GM18498 (cell line): ENCODE measurements around the gene SEMA3G.

Experiments
- ATAC-seq: cut with Tn5 transposase; IDR thresholded peaks from one replicate; pipeline ENCODE4 v1.9.1; 2021; ENCODE audit warnings: mild to moderate bottlenecking, moderate library complexity; ENCODE audit not compliant: unreplicated experiment

The SEMA3G gene

DNA sequence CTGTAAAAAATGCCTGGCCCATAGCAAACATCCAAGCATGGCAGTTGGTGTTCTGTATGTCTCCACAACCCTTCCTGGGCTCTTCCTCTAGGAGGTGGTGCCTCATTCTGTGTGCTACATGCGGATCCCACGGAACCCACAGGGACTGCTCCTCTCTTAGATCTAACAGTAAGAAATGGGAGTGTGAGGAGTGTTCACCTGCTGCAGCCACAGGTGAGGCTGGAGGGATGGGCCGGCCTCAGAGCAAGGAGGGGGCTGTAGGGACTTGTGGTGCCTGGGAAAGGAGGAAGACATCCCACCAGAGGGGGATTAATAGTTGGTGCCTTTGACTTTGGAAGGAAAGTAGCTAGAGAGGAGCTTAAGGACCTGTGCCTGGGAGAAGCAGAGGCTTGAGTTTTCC, 22.2 kb downstream of the SEMA3G start:
- no peak for ATAC-seq

DNA sequence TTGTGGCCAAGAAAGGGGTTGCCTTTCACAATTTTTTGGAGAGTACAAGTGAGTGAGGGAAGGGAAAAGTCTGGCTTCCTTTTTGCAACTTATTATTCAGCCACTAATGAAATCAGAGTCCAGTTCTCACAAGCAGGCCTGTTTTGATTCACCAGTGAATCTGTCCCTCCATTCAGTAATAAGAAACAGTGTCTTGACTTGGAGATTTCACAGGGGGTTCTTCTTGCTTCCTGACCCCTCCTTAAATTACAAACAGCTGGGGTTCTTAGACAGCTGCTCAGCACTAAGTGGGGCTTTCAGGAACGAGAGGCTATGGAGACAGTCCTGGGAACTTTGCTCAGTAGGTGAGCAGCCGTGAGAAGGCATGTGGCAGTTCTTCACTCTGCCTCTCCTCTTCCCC, 24.5 kb downstream of the SEMA3G start:
- no peak for ATAC-seq

DNA sequence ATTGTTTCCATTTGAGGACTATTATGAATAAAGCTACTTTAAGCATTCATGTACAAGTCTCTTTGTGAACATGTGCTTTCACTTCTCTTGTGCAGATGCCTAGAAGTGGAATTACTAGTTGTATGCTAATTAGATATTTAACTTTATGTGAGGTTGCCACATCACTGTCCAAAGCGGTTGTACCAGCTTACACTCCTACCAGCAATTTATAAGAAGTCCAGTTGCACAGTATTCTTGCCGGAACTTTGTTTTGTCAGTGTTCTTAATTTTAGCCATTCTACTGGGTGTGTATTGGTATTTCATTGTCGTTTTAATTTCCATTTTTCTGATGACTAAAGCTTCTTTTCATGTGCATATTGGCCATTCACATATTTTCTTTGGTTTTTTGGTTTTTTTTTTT, 29.1 kb downstream of the SEMA3G start:
- no peak for ATAC-seq

DNA sequence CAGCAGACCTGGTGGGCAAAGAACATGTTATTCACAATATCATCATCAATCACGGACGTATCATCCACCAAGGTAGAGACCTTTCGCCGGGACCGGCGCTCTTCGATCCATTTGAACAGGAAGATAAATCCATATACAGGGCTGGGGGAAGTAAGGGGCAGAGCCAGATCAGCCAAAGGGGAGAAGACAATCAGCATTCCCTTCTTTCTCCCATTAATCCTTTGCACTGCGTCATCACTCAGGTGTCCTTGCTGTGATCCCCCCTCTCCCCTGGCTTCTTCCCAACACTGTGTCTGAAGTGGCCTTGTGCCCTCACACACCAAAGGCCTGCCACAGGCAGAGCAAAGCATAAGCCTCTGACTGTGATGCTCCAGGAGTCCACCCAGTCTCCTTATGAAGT, 36.4 kb downstream of the SEMA3G start:
- ATAC-seq = no peak

DNA sequence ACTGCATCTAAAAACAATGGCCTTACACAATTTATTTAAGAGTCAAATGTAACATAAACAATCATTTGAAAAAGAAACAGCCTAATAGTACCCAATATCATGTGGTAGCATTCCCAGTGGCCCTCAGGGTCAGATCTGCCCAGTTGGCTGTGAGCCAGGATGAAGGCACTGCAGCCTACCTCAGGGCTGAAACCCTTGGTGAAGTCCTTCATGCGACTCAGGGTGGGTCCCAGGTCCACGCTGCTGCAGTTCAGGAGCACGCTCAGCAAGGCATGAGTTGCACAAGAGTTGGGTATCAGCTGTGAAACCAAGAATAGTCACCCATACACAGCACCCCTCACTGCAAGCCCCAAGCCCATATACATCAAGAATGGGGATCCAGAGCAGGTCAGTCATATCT, 37.1 kb downstream of the SEMA3G start:
- ATAC-seq = no peak

DNA sequence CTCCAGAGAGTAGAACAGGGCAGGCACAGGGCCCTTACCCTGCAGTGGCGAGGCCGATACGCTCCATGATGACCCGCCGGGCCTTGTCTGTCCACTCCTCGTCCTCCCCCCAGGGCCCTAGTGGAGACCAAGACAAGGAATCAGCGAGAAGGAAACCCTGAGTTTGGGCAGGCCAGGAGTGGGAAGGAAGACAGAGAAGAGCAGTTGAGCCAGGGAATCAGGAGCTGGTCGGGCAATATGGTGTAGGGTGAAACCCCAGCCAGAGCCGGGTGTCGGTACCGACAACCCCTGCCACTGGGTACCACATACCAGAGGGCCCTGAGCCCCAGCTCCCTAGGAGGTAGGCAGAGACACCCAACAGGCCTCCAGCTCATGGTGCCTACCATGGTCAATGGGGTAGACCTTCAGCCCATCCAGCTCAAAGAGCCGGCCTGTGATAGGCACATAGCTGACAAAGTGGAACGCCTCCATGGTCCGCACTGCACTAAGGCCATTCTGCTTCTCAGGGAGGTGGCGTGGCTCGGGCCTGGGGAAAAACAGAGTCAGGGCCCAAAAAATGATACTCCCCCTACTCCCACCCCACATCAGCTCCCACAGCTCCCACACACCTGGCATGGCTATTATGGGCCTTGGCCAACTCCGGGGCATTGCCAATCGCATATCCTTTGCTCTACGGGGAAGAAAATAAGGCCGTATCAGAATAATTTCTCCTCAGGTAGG, 38.0 kb downstream of the SEMA3G start:
- ATAC-seq = no peak

DNA sequence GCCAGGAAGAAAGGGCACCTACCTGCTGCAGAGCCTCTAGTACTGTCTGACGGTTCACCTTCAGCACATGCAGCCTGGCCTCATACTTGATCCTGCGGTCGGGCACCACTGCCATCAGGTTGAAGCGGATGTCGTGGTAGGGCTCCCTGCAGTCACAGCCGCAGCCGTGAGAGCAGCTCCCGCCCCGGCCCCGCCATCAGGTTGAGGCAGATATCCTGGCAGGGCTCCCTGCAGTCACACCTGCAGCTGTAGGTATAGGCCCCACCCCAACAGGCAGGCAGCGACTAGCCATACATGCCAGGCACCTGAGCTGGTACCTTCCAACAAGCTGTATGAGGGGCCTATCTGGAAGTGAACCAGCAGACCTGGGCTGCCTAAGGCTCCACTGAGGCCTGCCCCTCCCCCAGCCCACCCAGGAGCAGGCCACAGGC, 38.7 kb downstream of the SEMA3G start:
- ATAC-seq = no peak

DNA sequence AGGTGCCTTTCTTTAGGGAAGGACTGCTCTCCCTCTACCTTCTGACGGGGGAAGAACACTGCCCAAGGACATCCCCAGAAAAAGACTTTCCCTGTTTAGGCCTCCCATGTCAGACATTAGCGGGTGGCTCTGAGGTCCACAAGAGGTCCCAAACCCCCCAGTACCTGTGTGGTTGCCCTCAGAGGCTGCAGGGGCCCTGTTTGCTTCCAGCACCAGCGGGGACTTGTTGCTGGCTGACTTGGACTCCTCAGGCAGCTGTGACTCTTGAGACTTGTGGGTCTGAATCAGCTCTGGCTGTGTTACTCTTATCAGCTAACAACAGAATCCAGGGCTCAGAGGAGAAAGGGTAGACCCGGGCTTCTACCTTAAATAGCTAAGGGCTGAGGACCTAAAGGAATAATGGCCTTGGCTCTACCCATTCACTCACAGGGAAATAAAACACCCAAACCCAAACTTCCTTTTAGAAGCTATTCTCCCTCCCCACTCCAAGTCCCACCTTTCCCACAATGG, 39.2 kb downstream of the SEMA3G start:
- no peak for ATAC-seq

DNA sequence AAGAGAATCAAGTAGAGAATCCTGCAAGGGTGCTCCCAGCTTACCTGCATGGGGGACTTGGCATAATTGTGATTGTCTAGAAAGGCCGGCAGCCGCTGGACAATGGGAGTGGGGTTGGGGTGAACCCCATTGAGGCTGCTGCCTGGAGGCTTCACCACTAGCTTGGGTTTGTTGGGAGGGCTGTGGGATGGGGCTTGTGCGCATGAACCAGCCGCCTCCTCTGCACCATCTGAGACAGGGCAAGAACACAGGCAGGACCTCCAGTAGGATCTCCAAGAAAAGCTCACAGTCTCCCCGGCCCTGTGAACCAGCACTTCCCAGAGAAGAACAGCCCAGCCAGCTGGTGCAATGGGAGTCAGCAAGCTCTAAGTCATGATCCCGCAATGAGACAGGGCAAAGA, 39.8 kb downstream of the SEMA3G start:
- ATAC-seq = no peak

DNA sequence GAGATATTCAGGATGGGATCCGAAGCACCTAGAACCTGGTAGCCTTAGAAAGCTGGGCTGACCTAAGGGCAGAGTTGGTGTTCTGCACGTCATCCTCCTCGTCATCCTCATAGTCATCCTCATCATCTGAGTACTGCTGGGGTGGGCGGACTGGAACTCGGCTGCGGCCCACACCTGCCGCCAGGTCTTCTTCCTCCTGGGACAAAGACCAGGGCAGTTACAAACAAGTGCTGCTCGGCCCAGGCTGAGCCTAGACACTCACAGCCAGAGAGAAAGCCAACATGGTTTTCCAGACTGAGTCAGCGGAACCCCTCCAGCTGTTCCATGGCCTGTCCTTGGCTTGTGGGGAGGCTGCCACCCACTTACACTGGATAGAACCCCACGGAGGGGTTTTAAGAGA, 40.5 kb downstream of the SEMA3G start:
- ATAC-seq = no peak

DNA sequence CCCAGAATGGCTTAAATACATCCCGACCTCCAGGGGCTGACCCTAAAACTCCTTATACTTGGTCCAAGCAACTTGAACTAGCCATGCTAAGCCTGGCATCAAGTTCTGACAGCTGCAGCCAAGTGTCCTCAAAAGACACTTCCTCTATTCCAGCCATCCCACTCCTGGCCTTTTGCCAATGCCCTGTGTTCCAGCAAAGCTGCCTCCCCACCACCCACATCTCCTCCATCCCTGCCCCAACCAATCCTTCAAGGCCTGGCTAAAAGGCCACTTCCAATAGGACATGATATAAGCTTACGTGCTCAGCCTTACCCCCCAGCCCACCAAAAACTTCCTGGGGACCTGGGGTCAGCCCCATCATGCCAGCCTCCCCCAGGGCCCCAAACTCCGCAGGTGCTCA, 40.9 kb downstream of the SEMA3G start:
- no peak for ATAC-seq

DNA sequence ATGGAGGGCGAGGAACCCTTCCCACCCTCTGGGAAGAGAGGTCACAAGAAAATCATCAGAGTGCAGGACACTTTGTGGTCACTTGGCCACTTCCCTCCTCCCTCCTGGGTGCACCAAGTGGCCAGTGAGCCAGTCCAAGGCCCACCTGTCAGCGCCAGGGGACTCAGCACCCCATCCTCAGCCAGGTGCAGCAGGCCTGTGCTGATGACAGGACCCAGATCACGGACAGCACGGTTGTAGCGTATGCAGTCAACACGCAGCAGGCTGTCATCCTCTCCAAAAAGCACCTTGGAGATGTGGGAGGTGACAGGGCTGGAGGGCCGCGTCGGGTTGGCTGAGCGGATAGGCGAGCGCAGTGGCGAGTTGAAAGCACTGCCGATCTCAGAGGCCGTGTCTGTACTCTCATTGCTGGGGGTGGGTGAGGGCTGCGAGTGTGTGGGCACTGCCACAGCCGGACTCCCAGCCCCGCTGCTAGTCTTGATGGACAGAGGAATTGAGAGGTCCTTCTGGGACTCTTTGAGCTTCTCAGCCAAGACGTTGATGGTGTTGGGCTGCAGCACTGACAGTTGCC, 41.5 kb downstream of the SEMA3G start:
- no peak for ATAC-seq

DNA sequence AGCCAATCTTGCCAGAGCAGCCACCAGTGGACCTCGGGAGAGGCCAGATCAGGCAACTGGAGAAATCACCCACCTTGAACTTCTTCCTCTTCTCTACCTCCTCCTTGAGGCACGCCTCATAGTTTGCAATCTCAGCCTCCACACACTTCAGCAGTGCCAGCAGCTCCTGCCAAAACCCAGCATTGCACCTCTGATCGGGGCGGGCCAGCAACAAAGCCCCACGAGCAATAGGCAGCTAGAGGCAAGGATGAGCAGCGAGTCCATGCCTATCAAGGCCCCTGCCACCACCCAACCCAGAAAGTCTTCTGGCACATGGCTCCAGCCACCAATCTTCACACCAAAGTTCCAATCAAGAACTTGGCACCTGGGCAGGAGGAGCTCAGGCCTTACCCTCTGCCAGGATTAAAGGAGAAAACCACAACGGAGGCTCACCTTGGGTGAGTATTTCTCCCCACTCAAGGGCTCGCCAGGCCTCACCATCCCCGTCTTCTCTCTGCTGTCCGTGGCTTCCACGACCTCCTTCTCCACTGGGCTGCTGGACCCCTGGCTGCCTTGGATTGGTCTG, 42.1 kb downstream of the SEMA3G start:
- no peak for ATAC-seq

DNA sequence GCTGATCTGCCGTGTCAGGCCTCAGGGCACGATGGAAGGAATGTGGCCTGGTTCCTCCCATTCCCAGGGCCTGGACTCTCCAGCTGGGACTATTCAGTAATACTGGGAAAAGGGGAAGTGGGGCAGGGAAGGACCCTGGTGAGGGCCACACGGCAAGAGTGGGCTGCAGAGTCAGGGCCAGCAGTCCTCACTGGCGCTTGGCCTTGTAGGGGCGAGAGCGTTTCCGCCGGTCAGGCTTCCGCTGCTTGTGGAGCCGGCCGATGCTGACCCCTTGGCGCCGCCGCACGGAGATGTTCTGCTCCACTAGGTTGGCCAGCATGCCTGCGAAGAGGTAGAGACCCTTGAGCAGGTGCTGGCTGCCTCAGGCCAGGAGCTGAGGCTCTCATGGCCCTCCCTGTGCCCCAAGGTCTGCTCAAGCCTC, 42.8 kb downstream of the SEMA3G start:
- no peak for ATAC-seq

DNA sequence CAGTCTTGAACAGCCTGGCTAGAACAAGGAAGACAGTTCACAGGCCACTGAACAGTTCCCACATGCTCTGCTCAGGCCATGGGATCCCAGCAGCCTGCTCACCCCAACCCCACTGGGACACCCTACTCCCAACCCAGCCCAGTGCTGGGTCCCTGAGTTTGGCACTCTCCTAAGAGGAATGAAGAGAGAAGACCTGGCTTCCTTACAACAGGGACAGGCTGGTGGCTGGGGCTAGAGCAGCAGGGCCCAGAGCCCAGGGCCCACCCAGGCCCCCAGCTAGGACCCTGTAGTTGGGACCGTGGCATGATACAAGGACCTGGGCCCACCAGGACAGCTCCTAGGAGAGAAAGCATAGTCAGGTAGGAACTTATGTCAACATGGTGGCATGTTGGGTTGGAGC, 43.4 kb downstream of the SEMA3G start:
- no peak for ATAC-seq

DNA sequence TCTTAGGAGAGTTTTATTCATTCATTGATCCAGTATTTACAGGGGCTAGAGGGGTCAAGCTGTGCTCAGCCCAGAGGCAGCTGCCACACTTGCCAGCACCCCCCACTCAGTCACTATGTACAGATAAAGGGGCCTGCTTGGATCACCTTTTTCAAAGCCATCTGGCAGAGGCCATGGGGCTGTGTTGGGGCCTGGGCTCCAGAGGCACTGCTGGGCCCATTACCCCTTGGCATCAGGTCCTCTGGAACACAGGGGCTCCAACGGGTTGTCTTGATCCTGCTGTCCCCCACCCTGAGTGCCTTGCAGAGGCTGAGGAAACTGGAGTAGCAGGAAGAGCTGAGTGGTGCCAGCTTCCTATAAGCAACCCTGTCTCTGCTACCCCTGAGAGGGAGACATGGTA, 43.9 kb downstream of the SEMA3G start:
- no peak for ATAC-seq

DNA sequence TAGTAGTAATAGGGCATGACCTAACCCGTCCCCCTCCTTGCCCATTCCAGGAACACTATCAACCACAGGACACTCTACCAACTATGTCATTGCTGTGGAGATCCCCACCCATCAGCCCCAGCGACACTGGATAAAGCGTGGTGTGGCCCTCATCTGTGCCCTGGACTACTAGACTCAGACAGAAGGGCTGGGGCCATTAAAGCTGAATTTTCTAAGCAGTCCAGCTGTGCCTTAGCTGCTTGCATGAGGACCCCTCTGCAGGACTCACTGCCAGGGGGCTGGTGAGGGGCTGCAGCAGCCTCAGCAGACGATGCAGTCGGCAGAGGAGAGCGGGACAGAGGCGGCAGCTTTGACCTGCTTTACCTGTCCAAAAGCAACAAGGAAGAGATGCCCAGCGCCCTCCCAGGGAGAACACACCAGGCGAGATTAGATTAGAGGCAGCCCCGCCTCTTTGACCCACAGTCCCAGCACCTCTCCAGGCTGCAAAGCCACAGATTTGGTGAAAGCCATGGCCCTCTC, 44.6 kb downstream of the SEMA3G start:
- no peak for ATAC-seq

DNA sequence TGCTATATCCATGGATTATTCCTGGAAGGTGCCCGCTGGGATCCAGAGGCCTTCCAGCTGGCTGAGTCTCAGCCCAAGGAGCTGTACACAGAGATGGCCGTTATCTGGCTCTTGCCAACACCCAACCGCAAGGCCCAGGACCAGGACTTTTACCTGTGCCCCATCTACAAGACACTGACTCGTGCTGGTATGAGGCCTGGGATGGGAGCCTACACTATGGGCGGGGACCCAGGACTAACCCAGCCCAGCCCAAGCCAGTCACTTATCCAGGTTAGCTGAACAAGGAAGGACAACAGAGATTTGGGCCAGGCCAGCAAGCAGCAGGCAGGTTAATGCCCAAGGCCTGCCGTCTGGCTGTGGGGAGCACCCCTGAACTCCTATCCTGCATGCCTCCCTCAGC, 45.3 kb downstream of the SEMA3G start:
- ATAC-seq = no peak

DNA sequence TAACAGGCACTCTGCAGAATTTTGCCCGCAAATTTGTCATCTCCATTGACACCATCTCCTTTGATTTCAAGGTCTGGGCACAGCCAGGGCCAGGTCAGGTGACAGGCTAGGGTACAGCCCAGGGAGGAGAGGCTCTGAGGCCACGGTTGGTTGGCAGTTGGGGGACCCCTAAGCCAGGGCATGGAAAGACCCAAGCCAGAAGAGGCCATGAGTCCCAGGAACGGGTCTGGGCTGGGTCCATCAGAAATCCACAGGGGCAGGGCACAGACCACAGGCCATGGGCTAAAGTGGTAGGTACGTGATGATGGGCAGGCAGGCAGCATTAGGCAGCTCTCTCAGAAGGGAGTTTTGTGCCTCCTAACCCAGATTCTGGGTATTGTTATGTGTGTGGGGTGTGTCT, 45.8 kb downstream of the SEMA3G start:
- no peak for ATAC-seq

DNA sequence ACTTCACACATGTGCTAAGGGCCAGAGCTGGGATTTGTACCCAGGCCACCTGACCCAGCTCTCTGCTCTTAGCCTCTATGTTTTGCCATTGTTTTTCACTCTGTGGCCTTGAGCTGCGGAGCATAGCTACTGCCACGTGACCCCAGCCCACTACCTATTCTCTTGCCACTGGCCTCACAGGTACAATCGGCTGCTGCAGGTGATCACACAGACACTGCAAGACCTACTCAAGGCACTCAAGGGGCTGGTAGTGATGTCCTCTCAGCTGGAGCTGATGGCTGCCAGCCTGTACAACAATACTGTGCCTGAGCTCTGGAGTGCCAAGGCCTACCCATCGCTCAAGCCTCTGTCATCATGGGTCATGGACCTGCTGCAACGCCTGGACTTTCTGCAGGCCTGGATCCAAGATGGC, 46.2 kb downstream of the SEMA3G start:
- no peak for ATAC-seq

DNA sequence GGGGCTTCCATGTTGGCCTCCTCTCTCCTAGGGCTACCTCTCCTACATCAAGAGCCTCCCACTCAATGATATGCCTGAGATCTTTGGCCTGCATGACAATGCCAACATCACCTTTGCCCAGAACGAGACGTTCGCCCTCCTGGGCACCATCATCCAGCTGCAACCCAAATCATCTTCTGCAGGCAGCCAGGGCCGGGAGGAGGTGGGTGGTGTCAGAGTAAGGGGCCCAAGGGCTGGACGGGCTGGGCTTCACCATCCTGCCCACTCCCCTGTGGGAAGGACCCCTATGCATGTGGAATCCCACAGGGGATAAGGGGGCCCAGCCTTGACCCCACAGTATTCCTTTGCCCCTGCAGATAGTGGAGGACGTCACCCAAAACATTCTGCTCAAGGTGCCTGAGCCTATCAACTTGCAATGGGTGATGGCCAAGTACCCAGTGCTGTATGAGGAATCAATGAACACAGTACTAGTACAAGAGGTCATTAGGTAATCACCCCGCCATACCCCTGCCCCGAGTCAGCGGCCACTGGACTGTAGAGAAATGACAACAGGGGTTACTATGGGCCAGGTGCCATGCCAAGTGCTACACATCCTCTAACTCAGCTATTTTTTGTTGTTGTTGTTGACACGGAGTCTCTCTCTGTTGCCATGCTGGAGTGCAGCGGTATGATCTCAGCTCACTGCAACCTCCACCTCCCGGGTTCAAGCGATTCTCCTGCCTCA, 47.1 kb downstream of the SEMA3G start:
- no peak for ATAC-seq
